GM13976 (cell line): ENCODE data around the gene CHST14.

ENCODE experiments used
- DNase-seq: peaks from one replicate; pipeline ENCODE4 v3.0.0; 2012; ENCODE audit warnings: low spot score
- CTCF ChIP-seq: IDR thresholded peaks from 2 replicates; pipeline ENCODE4 v1.5.1; 2012; ENCODE audit warnings: borderline replicate concordance, mild to moderate bottlenecking; ENCODE audit not compliant: insufficient read depth; ENCODE audit errors: extremely low read depth, missing control alignments, control extremely low read depth
- in situ Hi-C: fragments of 300-500 bp; cut with MboI; formaldehyde crosslinking; loops from one replicate; pipeline ENCODE4 v1.12.0; 2022; ENCODE audit warnings: low sequenced_read_pairs, mixed read lengths, inconsistent platforms; ENCODE audit not compliant: unreplicated experiment

The CHST14 gene

GRCh38 chr15:40468898-40469331, 1.9 kb upstream of the CHST14 start:
- DNase-seq, result no peak
- TF ChIP-seq CTCF, result no peak
- in situ Hi-C loops, result no loop called here

- no peak for TF ChIP-seq CTCF
- DNase-seq, result no peak
- in situ Hi-C loops, result no loop called here
Observed at GRCh38 chr15:40469776-40470390, 901 bp upstream of the CHST14 start.

- no peak for TF ChIP-seq CTCF
- DNase-seq, result peak; percentile 63
- in situ Hi-C loops, result no loop called here
Observed at GRCh38 chr15:40471105-40471807, 472 bp downstream of the CHST14 start.

GRCh38 chr15:40471808-40472150, 995 bp downstream of the CHST14 start:
- TF ChIP-seq CTCF, result no peak
- in situ Hi-C loops, result no loop called here
- no peak for DNase-seq

- no peak for DNase-seq
- in situ Hi-C loops, result no loop called here
- no peak for TF ChIP-seq CTCF
Observed at GRCh38 chr15:40472171-40472727, 1.5 kb downstream of the CHST14 start.

- no peak for DNase-seq
- no peak for TF ChIP-seq CTCF
- in situ Hi-C loops, result no loop called here
Observed at GRCh38 chr15:40474581-40474980, 3.8 kb downstream of the CHST14 start.
